Stimulated activated CD4-positive, alpha-beta T cell treated with anti-CD3 and anti-CD28 coated beads, Interleukin-1b, Interleukin-23, amount 100 ng/mL, for 48 hours (primary cell): Measurements from ENCODE around the gene SH3RF3.

ENCODE experiments used
- DNase-seq: peaks from one replicate; pipeline ENCODE4 v3.0.0-alpha.2; 2020

The SH3RF3 gene

DNA sequence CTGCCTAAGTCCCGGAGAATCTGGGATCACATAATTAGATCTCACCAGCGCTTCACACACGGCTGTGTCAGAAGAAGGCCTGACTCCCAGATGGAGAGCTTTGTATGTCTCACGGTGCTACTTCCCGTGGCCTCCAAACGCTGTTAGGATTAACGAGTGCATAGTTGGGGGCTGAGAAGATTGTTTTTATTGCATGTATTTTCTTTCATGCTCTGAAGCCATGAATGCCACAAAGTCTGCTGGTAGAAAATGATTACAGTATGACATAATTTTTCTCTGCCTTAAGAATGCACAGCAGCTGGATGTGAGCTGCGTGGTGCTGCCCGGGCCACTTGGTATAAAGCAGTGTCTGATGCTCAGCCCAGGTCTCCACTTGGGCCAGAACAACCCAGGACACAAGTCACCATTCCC is 318.3 kb downstream of the SH3RF3 start:
- DNase-seq, result no peak

DNA sequence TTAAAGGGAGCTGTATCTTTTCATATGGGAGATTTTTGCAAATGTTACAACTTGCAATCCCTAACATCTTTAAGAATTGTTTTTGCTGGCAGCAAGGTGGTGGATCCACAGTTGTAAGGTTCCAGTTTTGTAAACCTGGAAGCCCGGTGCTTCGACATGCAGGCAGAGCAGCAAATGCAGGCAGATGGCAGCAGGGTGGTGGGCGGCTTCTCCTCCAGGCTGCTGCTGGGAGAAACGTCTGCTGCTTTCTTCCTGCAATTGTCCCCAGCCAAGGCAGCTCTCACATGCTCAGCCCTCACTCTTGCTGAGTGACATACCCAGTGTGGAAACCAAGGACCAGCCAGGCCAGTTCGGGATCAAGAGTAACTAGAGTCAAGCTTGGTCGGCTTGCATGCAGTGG is 318.8 kb downstream of the SH3RF3 start:
- DNase-seq, result no peak

DNA sequence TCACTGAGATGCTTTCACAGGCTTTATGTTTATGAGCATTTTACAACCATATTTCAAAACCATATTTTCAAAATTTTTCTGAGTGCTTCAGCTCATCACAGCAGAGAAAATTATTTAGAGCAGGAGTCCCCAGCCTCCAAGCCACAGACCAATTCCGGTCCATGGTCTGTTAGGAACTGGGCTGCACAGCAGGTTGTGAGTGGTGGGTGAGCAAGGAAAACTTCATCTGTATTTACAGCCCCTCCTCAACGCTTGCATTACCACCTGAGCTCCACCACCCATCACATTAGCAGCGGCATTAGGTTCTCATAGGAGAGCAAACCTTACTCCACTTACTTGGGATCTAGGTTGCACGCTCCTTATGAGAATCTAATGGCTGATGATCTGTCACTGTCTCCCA is 319.2 kb downstream of the SH3RF3 start:
- DNase-seq, result no peak

DNA sequence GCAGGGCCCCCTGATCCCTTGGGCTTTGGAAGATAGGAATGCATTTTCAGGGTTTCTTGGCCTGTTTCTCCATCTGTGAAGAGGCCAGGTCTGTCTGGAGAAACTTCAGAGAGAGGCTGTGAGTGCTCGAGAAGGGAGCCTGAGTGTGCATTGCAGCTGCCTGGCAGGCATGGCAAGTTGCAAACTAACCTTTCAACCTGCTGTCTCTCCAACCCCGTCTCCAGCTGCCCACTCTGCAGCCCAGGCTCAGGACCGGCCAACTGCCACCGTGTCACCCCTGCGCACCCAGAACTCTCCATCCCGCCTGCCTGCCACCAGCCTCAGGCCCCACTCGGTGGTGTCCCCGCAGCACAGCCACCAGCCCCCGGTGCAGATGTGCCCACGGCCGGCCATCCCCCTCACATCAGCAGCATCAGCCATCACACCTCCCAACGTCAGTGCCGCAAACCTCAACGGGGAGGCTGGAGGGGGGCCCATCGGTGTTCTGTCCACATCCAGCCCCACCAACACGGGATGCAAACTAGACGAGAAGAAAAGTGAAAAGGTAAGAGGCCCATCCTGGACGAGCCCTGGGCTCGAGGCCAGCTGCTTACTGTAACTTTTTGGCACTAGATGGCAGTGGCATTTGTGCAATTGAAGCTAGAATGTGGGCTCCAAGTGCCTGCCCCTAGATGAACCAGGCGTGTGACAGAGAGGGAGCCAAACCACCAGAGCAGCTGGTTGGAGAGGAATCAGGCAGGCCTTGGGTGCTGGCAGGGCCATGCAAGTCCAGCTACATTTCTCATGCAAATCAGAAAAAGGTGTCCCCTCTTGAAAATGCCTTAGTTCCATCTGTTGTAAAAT is 320.2 kb downstream of the SH3RF3 start:
- no peak for DNase-seq

DNA sequence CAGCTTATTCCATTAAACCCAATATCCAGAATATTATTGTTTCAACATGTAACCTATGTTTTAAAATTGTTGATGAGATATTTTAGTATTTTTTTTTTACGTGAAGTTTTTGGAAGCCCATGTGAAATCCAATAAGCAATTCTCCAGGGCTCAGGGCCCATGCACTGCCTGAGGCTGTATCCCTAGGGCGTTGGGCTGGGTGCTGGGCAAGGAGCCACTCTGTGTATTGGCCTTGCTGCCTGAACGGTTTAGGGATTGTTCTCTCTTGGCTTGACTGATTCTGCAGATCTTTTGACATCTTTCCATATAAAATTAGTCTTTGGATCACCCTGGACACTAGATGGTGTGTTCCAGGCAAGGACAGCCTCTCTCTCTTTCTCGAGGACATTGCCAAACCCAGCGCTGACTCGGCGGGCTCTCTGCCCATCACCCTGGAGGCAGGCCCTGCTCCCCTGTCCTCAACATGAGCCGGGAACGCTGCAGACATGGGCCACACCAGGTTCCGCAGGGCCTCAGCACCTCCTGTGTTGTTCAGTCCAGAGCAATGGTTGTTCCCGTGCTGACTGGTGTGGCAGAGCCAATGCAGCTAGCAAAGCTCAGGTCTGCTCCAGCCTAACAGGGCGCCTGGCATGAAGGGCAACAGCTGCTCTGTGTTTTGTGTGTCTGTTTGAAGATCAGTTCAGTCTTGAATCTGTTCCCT is 321.7 kb downstream of the SH3RF3 start:
- no peak for DNase-seq

DNA sequence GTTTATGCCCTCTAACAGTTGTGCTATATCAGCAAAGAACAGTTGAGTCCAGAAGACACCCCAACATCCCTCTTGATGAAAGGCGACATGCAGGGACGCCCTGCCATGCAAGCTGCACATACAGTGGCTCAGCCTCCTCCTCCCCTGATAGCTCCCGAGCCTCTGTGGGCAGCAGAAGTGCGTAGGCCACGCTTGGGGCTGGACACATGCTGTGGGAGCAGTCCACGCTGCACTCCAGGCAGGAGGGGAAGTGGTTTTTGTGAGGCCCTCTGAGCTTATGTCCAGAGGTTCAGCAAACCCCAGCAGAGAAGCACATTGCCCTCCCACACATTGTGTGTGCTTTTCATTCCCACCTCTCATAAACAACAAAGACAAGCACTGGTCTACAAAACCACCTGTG is 322.7 kb downstream of the SH3RF3 start:
- no peak for DNase-seq

DNA sequence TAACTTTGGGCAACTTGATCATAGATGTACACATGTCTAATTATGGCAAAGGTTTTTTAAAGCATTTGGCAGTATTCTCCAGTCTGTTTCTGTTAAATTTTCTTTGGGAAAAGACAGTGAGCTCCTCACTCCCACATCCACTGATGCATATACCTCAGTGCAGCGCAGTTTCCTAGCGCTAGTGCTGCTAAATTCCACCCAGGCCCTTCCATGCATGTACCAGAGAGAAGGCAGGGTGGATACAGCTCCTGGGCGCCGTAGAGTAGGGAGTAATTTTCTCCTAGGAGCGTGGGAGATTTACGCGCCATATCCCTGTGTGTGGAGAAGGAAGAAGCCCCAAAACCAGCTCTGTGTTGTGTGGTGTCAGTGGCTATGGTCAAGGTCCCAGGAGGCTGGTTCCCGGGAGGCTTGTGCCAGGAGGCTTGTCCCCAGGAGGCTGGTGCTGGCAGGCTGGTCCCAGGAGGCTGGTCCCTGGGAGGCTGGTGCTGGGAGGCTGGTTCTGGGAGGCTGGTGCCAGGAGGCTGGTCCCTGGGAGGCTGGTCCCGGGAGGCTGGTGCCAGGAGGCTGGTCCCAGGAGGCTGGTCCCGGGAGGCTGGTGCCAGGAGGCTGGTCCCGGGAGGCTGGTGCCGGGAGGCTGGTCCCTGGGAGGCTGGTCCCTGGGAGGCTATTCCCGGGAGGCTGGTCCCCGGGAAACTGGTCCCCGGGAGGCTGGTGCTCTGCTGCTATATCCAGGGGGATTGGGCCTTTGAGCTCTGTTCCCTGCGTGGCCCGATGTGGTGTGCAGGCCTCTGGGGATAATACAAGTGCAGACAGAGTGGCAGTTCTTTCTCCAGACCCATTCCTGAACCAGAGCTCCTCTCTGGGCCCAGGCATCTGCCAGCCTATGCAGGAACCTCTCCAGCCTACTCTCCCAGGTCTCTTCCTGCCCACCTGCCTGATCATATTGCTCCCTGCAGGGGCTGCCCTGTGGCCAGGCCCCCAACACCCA is 323.6 kb downstream of the SH3RF3 start:
- no peak for DNase-seq

DNA sequence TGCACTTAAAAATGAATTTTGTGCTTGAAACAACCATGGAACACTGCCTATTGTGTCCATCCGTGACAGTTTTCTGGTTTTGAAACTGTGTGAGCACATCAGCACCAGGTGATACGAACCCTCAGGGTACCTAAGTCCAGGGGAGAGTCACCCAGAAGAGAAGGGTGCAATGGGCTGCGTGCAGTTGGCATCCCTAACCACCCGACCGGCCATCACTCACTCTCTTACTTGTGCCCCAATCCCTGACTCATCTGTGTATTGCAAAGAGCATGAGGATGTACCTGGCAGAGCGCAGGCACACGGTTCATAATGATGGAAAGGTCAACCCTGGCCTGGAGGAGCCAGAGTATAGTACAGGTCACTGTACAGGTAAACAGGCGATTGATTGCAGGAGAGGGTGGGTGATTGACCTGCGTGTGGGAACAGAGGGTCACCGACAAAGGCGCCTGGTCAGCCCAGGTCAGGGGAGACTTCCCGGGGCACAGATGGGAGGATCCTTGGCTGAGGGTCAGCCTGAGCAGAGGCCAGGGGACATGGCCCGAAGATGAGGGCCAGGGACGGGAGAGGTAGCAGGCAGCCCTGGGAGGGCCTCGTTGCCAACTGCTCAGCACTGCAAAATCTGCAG is 324.5 kb downstream of the SH3RF3 start:
- DNase-seq, result no peak

DNA sequence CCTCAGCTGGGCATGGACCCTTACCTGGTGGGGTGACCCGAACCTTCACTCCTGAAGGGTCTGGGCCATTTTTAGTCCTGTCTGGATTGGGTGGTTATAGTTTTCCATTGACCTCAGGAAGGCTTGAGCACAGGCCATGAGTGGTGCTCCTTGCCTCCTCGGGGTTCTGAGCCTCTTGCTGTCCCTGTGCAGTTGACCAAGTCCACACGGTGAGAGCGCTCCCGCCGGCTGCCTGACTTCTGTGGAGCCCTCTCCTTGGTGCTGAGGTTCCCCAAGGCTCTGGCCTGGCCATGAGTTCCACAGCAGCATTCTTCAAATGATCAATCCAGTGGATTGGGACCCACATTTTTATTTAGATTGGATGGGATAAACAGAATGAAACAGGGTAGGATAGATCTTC is 325.3 kb downstream of the SH3RF3 start:
- no peak for DNase-seq

DNA sequence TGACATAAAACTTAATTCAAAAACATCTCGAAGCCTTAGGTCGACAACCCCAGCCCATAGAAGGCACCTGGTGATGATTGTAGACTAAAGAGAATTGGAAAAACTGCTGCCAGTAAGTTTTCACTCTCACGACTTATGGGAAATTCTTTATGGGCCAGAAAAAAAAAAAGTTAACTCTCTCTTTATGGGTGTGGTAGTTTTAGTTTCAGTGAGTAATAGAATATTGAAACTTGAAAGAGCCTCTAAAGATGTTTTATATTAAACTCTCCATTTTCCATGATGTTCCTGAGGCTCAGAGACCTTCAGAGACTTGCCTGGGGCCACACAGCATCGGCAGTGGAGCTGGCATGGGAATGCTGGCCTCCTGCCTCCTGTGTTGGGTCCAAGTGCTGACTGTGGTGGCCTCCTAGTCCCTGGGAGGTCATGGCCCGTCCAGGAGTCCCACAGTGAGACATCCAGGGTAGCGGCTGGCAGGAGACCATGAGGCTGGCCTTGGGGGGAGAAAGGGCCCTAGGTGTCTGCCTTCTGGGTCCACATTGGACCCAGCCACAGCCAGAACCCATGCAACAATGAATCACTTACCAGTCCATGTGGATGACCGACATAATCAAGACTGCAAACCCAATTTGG is 325.9 kb downstream of the SH3RF3 start:
- DNase-seq, result no peak

DNA sequence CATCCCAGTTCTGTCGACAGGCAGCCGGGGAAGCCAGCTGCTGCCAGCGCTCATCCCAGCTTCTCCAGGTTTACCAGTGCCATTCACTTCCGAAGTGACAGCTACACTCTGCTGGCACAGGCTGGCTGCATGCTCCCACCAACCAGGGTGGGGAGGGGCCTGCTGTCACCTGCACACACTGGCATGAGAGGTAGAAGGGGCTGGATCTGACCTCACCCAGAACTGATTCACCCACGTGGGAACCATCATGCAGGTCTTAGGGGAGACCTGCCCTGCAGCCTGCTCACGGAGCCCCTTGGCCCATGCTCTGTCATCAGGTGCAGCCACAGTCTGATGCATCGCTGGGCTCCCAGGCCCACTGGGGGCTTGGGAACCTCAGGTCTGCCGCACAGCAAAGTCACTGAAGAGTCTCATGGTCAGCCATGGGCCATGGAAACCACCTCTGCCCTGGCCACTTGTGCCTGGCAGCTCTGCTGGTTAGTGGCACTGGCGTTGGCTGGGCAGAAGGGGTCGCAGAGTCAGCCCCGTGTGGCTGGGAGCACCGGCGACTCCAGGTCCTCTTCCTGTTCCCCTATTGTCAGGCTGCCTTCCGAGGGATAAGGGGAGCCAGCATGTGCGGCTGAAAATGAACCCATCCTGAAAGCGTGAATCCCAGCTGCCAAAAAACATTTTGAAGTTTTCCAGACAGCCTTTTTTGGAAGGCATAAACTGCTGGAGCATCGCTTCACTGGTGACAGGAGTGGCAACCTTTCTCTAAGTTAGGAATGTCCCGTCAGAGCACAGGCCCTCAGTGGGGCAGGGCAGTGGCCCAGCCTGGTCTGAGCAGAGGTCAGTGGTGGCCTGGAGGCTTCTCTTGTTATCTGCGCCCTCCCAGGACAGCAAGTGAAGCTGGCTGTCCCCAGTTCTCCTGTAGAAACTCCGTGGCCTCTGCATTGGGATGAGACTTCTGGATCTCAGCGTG is 327.0 kb downstream of the SH3RF3 start:
- DNase-seq, result no peak

DNA sequence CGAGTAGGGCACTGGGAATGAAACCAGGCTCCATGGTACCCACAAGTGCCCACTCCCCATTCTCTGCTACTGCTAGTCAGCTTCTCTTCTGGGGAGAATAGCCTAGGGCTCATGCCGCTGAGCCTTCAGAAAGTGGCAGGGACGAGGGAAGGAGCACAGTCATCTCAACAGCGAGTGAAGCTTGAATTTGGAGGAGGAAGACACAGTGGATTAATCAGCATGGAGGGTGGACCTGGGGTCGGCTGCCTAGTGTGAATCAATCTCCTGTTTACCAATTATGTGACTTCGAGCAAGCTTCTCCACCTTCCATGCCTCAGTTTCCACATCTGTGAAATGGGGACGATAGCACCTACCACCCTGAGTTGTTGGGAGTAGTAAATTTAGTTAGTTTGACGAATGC is 327.8 kb downstream of the SH3RF3 start:
- DNase-seq, result no peak

DNA sequence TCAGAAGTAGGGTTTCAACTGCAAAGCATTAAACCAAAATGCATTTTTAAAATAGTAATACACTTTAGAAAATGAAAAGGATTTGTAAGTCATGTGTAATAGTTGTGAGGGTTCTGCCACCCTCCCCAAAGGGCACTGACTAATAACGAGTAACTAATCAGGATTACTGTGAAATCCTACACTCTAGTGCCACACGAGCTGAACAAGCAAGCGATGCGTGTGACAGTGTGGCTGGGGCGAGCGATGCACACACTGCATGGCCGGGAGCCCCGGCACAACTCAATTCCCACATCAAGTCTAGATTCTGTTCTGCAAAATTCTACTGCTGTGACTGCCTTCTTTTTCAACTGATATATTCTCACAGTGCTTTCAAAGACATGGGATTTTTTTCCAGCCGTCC is 328.4 kb downstream of the SH3RF3 start:
- DNase-seq, result no peak

DNA sequence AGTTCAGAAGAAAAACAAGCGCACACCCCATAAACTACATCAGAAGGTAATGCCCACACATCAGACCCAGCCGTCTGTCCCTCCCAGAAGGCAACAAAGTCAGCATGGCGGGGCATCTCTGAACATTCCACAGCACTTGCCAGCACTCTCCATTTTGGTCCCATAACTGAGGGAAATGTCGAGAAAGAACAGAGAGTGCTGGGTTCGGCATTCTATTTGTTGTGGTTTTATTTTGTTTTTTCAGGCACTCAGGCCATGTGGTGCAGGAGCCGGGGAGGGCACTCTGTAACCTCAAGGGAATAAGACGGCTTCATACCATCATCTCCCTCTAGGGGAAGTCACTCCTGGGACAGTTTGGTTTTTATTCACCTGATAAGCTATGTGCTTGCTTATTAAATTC is 328.8 kb downstream of the SH3RF3 start:
- no peak for DNase-seq

DNA sequence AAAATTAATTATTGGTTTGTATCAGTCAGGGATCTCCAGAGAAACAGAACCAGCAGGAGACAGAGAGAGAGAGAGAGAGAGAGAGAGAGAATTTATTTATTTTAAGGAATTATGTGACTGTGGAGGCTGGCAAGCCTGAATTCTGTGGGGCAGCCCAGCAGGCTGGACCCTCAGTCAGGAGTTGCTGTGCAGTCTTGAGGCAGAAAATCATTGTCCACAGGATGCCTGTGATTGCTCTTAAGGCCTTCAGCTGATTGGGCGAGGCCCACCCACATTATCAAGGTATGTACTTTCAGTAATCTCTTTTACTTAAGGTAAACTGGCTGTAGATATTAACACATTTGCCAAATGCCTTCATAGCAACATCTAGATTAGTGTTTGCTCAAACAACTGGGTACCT is 329.5 kb downstream of the SH3RF3 start:
- no peak for DNase-seq

DNA sequence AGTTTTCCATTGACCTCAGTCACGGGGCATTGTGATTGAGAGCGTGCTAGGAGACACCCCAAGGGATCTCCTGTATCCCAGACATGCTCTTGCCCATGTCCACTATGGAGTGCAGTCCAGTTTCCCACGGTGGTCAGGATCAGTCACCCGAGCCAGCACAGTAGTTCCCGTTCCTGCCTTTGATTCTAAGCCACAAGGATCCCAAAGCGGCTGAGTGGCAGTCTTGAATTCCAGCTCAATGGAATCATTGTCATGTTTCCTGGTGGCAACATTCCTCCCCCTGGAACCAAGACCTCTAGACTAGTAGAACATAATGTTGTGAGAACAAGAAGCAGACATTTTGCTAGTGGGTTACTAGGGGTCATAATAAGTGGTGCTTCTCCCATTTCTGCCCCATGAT is 330.5 kb downstream of the SH3RF3 start:
- DNase-seq, result no peak

DNA sequence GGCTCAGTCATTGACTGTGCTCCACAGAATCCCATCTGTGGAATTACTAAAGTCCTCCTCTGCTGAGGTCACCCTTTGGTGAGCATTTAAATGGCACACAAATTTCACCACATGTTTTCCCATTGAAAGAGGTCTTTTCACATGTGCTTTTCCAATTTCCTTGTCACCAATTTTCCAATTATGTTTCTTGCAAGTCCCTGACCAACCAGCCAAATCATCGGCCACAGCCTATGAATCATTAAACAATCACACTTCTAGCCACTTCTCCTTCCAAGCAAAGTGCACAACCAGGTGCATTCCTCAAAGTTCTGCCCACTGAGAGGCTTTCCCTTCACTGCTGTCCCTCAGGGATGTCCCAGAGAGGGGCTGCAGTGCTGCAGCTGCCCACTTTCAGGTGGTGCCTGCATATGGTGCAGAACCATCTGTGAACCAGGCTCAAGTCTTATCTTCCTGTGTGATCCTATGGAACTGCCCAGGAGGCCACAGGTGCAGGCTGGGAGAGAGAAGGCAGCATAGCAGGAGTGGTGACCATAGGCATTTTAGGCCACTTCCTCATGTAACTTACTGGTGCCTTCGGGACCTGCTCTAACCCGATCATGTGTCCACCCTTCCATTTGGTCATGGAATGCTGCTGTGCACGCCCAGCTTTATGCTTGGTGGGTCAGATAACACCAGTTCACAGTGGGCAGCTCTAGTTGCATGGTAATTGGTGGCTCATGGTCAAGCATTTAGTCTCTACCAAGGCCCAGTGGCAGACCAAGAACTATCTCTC is 331.7 kb downstream of the SH3RF3 start:
- no peak for DNase-seq

DNA sequence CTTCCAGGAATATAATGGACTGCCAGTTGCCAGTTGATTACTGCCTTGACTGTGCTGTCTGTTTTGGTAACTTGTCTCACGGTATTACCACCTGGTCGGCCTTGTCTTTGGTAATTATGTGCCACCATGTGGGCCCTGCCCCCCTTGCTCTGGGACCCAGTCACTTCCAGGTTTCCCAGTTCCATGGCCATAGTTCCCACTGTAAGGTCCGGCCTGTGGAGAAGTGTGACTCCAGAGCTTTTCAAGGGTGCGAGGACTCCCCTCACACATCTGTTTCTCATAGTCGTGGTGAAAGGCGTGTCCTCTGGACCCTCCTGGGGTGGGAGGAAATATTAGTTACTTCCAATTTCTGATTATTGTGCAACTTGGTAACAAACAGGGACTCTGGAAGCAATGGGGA is 334.2 kb downstream of the SH3RF3 start:
- DNase-seq, result no peak

DNA sequence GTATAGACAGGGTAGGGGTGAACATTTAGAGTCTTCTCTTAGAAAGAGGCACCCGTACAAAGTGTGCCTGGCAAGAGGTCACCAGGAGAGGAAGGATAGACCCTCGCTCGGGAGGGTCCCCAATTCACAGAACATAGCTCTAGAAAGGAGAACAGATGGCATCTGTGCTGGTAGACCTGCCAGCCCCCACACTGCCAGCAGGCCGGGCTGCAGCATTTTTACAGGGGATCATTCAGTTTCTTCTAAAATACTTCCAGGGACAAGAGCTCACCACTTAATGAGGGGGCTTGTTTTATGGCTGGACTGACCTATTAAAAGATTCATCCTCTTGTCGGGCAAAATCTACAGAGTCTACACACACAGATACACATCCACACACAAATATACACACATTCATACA is 334.9 kb downstream of the SH3RF3 start:
- DNase-seq, result no peak
